Activated CD8-positive, alpha-beta memory T cell treated with anti-CD3 and anti-CD28 coated beads for 36 hours (primary cell): ENCODE measurements around the gene PPP3R2. TPM values are rescaled to one million over a fixed set of nuclear protein-coding genes. Genes with fewer than 3 reads are reported as not detected.

ENCODE experiments used
- CTCF ChIA-PET: fragments of 350-600 bp; sonication (Branson Sonifier 250); formaldehyde crosslinking; loops from one replicate; lab custom pipeline; 2021; ENCODE audit warnings: antibody characterized with exemption; lab: Charles Lee
- POLR2A ChIA-PET: fragments of 350-600 bp; sonication (Branson Sonifier 250); formaldehyde crosslinking; loops from one replicate; lab custom pipeline; 2021; ENCODE audit warnings: antibody characterized with exemption; lab: Charles Lee
- total RNA-seq, 2 experiments: library from RNA; stranded (reverse); gene quantifications; one replicate each; pipeline ENCODE4 v1.2.3, GENCODE V29; 2021

PPP3R2 gene, protein sequence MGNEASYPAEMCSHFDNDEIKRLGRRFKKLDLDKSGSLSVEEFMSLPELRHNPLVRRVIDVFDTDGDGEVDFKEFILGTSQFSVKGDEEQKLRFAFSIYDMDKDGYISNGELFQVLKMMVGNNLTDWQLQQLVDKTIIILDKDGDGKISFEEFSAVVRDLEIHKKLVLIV
- total RNA-seq: not detected

DNA sequence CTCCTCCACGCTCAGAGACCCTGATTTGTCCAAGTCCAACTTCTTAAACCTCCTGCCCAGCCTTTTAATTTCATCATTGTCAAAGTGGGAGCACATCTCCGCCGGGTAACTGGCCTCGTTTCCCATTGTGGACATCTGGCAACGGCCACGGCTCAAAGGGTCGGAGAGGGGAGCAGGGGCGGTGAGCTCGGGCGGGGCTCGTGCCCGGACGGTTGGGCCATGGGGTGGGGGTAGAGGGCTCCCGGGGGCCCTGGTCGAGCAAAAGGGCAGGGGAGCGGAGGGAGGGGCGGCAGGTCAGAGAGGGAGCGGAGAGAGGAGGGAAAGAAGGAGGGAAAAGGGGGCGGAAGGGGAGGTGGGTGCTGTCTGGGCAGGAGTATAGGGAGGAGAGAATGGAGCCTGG is at the start of gene PPP3R2:
Gene PPP3R2, minus strand, starts transcription at position 174 of the 400 bp plus-strand sequence. Its CDS starts 48 bp downstream, at position 126.
- ChIA-PET CTCF (no interaction called here), POLR2A (no interaction called here)

DNA sequence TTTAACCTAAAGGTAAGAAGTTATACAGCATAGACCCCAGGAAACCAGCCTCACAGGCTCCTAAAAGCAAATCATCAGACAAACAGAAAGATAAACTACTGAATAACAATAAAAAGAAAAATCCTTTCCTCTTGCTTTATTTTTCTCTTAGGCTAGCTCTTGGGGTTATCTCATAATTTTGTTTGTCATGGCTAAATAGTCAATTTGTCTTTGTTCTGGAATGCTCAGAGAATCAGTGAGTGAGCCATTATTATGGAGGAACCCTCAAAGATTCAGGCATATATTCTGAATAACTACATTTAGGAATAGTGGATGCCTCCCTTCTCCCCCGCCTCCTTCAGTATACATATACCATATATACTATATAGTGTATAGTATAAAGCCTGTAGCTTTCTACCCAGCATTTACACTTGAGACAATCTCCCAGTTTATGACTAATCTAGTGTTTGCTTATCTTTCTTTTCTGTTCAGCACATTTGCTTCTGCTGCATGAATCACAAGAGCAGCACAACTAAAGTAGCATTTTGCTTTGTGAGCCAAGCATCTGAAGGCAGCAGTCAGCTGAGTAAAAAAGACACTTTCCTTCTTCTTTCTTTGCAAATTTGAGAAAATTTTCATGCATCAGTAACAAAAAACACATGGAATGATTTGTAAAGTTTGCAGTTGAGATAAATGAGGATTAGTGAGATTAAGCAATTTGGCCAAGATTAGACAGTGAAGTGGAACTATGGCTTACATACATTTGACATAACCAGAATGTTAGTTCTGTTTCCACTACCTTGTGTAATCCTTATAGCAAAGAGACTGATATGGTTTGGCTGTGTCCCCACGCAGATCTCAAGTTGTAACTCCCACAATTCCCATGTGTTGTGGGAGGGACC is 45.3 kb upstream of the PPP3R2 start:
- CTCF ChIA-PET: no interaction called here

DNA sequence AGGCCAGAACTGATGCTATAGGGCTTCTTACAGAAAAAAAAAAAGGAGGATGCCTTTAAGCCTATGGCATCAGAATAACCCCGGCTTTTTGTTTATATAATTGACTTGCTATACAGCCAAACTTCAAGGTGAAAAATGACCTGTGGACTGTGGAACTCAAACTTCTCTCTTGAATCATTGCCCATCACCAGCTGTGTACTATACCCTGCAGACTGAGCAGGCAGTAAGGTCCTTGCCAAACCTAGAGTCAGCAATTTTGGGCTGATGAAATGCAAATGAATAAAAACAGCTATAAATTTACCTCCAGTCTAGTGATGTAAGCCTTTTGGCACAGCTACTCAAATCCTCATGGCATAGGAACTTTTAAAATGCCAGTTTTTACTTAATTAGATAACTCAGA is 44.5 kb upstream of the PPP3R2 start:
- ChIA-PET POLR2A (no interaction called here), CTCF (no interaction called here)

More for the DNA sequence above, 45.3 kb upstream of the PPP3R2 start:
- POLR2A ChIA-PET: no interaction called here

DNA sequence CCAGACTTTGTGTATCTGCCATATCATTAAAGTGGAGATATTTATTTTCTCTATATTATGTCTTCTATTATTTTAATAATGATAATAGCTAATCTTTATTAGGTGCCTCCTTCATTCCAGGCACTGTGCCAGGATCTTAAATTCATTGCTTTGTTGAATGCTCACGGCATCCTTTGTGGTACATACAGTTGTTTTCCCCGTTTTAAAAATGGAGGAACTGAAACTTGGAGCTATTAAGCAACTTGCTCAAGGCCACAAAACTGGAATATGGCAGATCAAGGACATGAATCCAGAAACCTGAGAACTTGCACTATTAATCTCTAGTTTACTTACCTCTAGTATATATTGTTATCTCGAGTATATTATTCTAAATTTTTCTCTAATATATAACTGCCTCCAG is 41.5 kb upstream of the PPP3R2 start:
- ChIA-PET POLR2A (no interaction called here), CTCF (interaction anchor here (0.6 kb wide), 1 partner anchor 371 kb away, joined by 3 read pairs; no protein-coding TSS in a partner anchor)

DNA sequence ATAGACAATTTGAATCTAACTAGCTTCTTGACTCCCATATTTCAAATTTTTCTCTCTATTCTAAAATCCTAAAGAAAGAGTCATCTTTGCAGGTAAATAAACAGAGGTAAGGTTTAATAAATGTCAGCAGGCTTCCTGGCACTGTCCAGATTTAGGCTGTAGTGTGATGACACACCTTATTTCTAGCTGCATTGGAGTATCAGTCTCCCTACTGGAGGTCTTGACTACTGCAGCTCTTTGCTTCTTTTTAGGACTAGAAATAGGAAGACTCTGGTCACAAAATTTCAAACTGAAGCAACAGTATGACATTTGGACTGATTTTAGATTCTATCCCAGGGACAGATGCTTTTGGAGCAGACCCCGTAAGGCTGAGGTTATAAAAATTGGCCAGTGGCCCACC is 40.7 kb upstream of the PPP3R2 start:
- CTCF ChIA-PET: no interaction called here
- POLR2A ChIA-PET: no interaction called here

DNA sequence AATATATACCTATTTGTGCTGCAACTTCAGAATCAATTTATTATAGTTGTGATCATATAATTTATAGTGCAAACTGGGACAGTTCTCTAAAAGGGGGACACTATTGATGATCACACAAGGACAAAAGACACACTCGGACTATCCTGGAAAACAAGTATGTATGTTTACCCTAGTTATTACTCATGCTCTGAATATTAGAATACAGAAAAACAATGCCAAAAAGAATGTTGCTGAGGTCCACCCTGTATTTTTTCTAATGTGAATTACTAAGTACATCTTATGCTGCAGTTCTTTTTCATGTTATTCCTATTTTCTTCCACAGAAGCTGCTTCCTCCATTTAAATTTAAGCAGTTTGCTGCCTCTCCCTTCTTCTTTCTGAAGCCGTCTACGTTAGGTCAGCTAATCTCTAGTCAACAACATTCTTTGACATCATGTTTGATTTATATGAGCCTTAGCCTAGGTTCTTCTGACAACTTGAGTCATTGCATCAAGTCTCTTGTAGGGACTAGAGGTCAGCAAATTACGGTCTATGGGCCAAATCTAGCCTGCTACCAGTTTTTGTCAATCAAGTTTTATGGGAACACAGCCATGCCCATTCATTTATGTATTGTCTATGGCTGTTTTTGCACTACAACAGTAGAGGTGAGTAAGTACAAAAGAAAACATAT is 40.1 kb upstream of the PPP3R2 start:
- ChIA-PET POLR2A (no interaction called here), CTCF (no interaction called here)

DNA sequence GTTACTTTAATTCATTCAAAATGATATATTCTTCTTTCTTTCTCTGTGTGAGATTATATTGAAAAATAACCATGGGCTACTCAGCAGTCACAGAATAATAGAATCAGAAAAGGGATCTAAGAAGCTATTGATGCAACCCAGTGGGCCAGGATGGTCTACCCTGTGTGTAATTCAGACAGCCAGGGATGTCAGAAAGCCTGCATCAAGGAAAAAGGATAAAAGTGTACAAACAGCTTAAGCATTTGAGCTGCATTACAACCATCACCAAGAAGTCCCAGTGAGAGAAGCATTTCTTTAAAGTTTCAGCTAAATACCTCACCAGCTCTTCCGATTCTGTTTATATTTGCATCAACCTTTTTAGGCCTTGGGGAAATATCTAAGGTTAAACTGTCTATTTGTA is 37.8 kb upstream of the PPP3R2 start:
- POLR2A ChIA-PET: no interaction called here

DNA sequence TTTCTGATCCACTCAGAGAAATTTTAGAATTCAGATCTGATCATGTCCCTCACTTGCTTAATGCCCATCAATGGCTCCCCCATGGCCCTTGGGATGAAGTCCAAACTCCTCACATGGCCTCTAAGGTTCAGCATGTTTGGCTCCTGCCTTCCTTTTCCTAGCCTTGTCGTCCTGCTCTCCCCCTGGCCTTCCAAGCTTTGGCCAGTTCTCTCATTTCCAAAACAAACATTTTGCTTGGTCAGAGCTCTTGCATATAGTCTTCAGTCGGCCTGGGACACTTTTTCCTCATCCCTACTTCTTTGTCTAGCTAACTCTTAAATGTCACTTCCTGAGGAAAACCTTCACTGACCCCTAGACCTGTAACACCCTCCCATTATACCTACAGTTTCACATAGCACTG is 37.1 kb upstream of the PPP3R2 start:
- CTCF ChIA-PET: no interaction called here
- POLR2A ChIA-PET: no interaction called here

More for the DNA sequence above, 37.8 kb upstream of the PPP3R2 start:
- CTCF ChIA-PET: no interaction called here

DNA sequence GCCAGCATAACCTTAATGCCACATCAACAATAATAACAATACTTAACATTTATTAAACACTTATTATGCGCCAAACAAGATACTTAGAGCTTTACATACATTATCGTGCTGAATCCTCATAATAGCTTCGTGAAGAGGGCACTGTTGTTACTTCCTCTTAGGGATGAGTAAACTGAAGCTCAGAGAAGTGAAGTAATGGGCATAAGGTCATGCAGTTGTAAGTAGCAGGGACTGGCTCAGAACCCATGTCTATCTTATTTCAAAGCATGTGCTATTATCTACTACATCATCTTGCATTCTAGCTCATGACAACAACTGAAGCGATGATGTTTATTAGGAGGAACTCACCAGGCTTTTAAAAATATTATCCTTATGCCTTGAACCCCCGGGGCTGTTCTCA is 34.9 kb upstream of the PPP3R2 start:
- POLR2A ChIA-PET: no interaction called here
- CTCF ChIA-PET: no interaction called here

DNA sequence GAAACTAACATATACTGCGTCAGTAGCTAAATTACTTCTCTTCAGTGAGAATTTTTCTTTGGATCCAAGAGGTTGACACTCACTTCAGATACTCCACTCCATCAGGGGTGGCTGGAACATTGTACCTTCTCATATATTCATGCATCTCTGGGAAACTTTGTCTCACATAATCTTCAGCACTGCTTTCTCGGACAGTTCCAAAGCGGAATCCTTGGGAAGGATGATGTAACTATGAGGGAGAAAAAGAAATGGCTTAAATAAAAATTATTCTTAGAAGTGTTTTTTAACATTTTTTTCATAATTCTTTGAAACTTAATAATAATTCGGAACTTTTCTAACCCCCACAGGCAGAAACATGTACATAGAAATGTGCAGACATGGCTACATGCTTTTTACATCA is 33.4 kb upstream of the PPP3R2 start:
- ChIA-PET CTCF (no interaction called here), POLR2A (no interaction called here)

DNA sequence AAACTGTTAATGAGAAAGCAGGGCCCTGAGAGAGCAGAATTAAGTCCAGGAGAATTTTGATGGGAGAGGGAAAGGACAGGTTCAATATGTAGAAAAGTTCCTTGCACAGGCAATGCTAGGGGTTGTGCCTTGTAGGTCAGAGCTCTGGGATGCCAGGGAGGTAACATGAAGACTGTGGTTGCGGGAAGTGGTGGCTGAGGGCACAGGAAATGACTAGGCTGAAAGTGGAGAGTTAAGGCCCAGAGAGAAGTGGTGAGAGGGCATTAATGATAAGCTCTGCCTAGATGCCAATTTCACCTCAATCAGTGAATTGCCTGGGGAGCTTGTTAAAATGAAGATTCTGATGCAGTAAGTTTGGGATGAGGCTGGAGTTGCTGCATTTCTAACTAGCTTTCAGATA is 31.5 kb upstream of the PPP3R2 start:
- CTCF ChIA-PET: no interaction called here
- POLR2A ChIA-PET: no interaction called here

DNA sequence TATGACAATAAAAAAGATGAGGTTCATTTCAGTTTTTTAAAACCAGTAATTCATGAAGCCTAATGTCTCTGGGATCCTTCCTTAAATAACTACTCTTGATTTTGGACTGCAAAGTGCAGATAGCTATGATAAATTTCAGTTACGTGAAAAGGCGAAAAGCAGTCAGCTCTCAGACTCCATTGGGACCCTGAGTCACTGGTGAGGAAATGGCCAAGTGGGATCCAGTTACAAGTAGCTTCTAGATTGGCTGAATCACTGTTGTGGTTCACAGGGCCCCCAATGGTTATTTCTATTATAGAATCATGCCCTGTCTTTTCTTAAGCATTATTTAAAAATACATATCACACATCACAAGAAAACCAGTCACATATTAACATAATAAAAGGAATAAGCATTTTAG is 31.1 kb upstream of the PPP3R2 start:
- ChIA-PET CTCF (no interaction called here), POLR2A (no interaction called here)

DNA sequence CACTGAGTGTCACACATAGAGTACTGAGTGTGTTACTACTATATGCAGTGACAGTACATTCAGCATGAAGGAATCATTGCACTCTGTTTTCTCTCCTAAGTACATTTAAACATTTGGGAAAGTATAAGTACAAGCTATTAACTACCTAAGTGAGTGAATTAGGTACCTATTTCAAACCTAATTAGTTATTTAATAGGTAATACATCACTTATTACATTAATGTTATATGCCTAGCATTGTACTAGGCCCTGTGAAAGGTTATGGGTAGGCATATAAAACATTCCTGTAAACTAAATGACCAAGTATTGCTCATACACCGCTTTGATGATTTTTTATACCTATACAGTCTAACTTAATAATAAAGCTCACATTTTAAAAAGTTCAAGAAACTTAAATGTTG is 25.7 kb upstream of the PPP3R2 start:
- POLR2A ChIA-PET: no interaction called here
- CTCF ChIA-PET: no interaction called here

DNA sequence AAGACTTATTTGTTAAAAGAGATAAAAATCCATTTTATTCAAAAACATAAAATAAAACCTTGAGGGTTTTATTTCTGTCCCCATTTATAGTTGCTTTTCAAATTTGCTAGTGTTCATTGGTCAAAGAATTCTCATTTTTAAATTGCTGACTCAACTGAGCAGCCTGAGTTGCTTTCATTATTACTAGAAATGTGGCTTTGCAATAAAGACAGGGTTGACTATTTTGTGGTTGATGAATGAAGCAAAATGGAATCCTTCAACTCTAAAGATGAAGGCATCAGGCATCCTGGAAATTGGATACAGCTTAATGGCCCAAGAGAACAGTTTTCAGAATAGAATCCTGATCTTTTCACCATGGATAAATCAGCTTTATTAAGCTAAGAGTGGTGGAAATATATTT is 23.9 kb upstream of the PPP3R2 start:
- POLR2A ChIA-PET: interaction anchor here (0.6 kb wide), 1 partner anchor 1176 kb away, joined by 7 read pairs; no protein-coding TSS in a partner anchor

DNA sequence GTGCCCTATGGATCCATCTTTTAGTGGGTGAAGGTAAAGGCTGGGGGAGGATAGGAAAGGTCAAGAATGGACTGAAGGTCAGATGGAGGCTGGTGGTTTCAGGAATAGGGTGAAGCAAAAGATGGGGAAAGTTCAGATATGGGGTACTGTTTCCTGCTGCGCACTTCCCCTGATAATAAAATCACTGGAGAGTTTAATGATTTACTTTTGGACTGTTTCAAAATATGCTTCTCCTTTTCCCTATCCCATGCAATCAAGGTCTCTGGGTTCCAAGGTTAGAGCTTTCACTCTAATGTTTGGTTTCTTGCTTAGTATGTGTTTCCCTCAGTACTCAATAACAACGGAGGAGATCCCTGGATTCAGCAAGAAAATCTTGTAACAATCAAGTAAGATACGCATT is 10.8 kb upstream of the PPP3R2 start:
- CTCF ChIA-PET: no interaction called here
- POLR2A ChIA-PET: no interaction called here

More for the DNA sequence above, 23.9 kb upstream of the PPP3R2 start:
- CTCF ChIA-PET: no interaction called here

DNA sequence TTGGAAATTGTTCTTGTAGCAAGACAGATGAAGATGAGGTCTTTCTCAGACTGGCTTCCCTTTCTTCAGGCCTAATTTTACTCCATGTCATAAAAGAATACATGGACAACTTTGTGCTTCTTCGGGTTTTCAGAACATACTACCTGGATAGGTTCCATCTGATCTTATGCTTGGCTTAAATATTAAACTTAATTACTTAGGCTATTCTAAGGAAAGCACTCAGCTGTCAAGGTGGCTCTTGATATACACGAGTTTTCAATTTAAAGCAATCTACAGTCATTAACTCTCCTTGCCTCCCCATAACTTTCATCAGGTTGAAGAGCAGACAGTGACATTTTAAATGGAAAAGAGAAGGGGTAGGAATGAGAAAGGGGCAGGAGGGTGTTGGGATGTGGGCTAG is 9.5 kb upstream of the PPP3R2 start:
- POLR2A ChIA-PET: no interaction called here
- CTCF ChIA-PET: no interaction called here

DNA sequence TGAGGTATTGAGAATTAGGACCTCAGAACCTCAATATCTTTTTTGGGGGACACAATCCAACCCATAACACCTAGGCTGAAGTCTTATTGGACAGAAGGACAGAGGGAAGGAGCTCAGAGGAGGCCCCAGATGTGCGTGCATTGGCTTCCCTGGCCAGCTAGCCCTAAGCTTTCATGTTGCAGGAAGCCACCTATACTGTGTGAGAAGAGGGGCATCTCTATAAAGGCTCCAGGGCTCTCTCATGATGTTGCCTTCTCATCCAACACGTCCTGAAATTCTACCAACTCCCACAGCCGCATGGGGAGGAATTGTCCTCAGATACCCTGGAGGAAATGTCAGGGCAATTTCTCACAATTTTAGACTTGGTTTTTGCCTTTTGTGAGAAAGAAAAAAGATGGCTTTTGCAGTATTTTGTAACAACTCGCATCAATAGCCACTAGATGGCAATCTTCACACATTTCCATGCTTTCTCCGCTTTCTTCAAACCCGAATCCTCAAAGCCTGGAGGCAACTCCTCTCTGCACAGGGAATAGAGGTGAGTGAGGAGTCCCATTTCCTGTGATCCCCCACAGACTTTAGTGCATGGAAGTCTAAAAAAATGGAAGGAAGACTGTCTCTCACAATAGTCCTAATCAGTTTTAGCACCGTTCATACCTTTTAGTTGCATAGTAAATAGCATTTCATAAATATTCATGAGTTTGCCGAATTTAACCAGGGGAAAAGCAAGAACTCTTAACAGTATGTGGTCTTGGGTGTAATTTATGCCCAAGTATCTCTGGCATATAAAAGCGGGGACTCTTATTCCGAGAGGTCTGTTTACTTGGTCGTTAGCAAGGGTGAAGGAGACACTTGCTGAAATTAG is 7.4 kb upstream of the PPP3R2 start:
- POLR2A ChIA-PET: interaction anchor here (0.6 kb wide), 1 partner anchor 58 kb away, joined by 7 read pairs; no protein-coding TSS in a partner anchor
- CTCF ChIA-PET: no interaction called here

DNA sequence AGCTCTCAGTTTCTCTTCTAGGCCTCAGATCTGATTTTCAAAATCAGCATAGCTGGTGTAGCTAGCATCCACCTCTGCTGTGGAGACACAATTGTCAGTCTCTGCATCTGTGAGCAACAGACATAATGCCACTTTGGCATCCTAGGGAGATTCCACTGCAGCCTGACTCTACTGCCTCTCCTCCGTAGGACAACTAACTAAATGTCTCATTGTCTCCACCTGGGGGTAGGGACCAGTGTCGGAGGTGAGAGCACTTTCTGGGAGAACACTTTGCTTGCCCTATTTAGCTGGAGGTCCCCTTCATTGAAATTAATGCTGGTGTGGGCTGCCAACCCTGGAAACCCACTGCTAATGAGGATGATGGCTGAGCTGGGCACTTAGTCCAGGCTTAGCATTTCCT is 1.4 kb downstream of the PPP3R2 start:
- ChIA-PET CTCF (no interaction called here), POLR2A (no interaction called here)

DNA sequence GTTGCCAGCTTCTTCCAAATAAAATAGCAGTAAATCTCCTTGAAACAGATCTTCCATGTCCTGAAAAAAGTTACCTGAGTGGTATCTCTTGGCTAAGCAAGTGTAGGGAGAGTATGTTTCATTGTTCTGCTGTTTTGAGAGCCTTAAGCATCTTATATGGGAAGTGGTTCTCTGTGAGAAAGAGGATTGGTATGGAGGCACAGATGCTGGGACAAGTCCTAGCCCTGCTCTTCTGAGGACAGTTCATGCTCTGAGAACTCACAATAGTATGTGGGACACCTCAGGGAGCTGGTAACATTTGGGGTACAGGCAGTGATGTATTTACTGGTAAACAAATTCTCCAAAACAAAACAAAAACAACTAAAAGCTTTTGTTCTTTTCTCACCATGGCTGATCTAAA is 2.0 kb downstream of the PPP3R2 start:
- POLR2A ChIA-PET: no interaction called here
- CTCF ChIA-PET: no interaction called here
